ENCODE results near the gene TSFM. TPM values are rescaled to one million over a fixed set of nuclear protein-coding genes. Genes with fewer than 3 reads are reported as not detected.
A peak's percentile ranks its signal among the peaks of the same experiment; 100 is the strongest.

Gene TSFM
- total RNA-seq, 1 donor from 2014 or later, result 18.1 TPM

DNA sequence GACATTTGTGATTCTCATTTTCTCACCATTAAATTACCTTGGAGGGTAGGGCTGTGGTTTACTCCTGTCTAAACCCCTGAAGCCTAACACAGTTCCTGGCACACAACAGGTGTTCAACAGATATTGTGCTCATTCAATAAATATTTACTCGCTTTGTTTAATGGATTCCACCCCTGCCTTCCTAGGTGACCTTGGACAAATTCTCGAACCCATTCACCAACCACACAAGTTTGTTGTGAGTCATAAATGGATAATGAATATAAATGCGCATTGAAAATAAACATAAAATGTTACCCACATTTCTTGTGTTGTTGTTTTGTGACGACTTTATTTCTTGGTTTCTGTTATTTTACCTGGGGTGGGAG is 362 bp upstream of the TSFM start:
- H4K20me1 ChIP-seq (ENCODE audit: low read depth), result no peaks in the 10 kb centered on the region
- H3K4me3 ChIP-seq, result no peak overlapping the region
- no peaks in the 10 kb centered on the region for H3K9me3 Mint-ChIP-seq
- no peaks in the 10 kb centered on the region for H3K4me1 ChIP-seq
- no peak overlapping the region for H3K27ac ChIP-seq
- H3K9ac ChIP-seq, result no peak overlapping the region
- H3K4me2 ChIP-seq, result no peak overlapping the region
- H3K36me3 ChIP-seq, result no peaks in the 10 kb centered on the region
- H3F3A ChIP-seq (ENCODE audit: low read depth), result peaks cover 19% of the 10 kb centered on the region
- no peak overlapping the region for H2AFZ ChIP-seq (replicated peaks)
- TF ChIP-seq EZH2 (IDR thresholded peaks at IDR 0.05) (no peak), EZH2phosphoT487 (IDR thresholded peaks at IDR 0.05) (no peak)
- TF ChIP-seq, protein P1, sequence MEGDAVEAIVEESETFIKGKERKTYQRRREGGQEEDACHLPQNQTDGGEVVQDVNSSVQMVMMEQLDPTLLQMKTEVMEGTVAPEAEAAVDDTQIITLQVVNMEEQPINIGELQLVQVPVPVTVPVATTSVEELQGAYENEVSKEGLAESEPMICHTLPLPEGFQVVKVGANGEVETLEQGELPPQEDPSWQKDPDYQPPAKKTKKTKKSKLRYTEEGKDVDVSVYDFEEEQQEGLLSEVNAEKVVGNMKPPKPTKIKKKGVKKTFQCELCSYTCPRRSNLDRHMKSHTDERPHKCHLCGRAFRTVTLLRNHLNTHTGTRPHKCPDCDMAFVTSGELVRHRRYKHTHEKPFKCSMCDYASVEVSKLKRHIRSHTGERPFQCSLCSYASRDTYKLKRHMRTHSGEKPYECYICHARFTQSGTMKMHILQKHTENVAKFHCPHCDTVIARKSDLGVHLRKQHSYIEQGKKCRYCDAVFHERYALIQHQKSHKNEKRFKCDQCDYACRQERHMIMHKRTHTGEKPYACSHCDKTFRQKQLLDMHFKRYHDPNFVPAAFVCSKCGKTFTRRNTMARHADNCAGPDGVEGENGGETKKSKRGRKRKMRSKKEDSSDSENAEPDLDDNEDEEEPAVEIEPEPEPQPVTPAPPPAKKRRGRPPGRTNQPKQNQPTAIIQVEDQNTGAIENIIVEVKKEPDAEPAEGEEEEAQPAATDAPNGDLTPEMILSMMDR (IDR thresholded peaks at IDR 0.05), result no peak
- no peak for DNase-seq (ENCODE audit: low spot score)
- peaks cover 20% of the 10 kb centered on the region for H3K79me2 ChIP-seq (ENCODE audit: low read depth)
- H3K27me3 ChIP-seq, result no peaks in the 10 kb centered on the region
- H3K4me1 Mint-ChIP-seq, result peaks cover 11% of the 10 kb centered on the region
- H3K36me3 Mint-ChIP-seq, result peaks cover 8% of the 10 kb centered on the region
- H3K9me3 ChIP-seq (ENCODE audit: low read depth), result no peaks in the 10 kb centered on the region
- peaks cover 5% of the 10 kb centered on the region for H3K27me3 Mint-ChIP-seq (ENCODE audit: insufficient read depth, low read depth)
- H3K4me3 Mint-ChIP-seq, result peak overlapping the region; percentile 99
- no peak overlapping the region for H3K27ac Mint-ChIP-seq

DNA sequence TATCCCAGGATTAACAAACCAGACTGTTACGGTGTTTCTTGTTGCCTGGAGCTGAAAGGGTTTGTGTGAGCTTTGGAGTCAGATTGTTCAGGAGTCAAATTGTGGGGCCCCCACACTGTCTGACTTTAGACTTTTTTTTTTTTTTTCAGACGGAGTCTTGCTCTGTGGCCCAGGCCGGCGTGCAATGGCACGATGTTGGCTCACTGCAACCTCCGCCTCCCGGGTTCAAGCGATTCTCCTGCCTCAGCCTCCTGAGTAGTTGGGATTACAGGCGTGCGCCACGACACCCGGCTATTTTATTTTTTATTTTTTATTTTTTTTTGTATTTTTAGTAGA is 847 bp downstream of the TSFM start:
- TF ChIP-seq, protein P1 (IDR thresholded peaks at IDR 0.05), result no peak
- TF ChIP-seq EZH2phosphoT487 (IDR thresholded peaks at IDR 0.05), result no peak
- Histone ChIP-seq H3K4me2 (peak overlapping the region; percentile 83), H3K9me3 (ENCODE audit: low read depth) (no peaks in the 10 kb centered on the region), H3F3A (ENCODE audit: low read depth) (peaks cover 19% of the 10 kb centered on the region), H3K9ac (no peak overlapping the region), H3K79me2 (ENCODE audit: low read depth) (peaks cover 20% of the 10 kb centered on the region), H3K4me1 (no peaks in the 10 kb centered on the region), H4K20me1 (ENCODE audit: low read depth) (no peaks in the 10 kb centered on the region), H3K27ac (no peak overlapping the region), H3K36me3 (no peaks in the 10 kb centered on the region), H3K4me3 (peak overlapping the region; percentile 84), H3K27me3 (no peaks in the 10 kb centered on the region), H2AFZ (replicated peaks) (no peak overlapping the region)
- H3K36me3 Mint-ChIP-seq, result peaks cover 10% of the 10 kb centered on the region
- peaks cover 5% of the 10 kb centered on the region for H3K27me3 Mint-ChIP-seq (ENCODE audit: insufficient read depth, low read depth)
- H3K9me3 Mint-ChIP-seq, result no peaks in the 10 kb centered on the region
- H3K4me1 Mint-ChIP-seq, result peaks cover 11% of the 10 kb centered on the region
- peak overlapping the region; percentile 99 for H3K4me3 Mint-ChIP-seq
- no peak overlapping the region for H3K27ac Mint-ChIP-seq
- DNase-seq (ENCODE audit: low spot score), result no peak

DNA sequence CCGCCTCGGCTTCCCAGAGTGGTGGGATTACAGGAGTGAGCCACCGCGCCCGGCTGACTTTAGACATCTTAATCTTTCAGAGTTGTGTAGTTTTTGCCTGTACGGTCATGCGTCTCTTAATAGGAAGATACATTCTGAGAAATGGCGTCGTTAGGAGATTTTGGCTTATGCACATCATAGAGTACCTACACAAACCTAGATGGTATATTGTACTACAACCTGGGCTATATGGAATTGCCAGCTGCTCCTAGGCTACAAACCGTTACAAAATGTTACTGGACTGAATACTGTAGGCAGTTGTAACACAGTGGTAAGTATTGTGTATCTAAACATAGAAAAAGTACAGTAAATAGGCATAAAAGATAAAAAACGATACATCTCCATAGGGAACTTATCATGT is 1.3 kb downstream of the TSFM start:
- no peak for DNase-seq (ENCODE audit: low spot score)
- Histone ChIP-seq H3K9me3 (ENCODE audit: low read depth) (no peaks in the 10 kb centered on the region), H3K9ac (no peak overlapping the region), H3K4me2 (peak overlapping the region; percentile 83), H3K27ac (no peak overlapping the region), H3K79me2 (ENCODE audit: low read depth) (peaks cover 20% of the 10 kb centered on the region), H3K36me3 (no peaks in the 10 kb centered on the region), H3K4me3 (no peak overlapping the region), H4K20me1 (ENCODE audit: low read depth) (no peaks in the 10 kb centered on the region), H2AFZ (replicated peaks) (no peak overlapping the region), H3F3A (ENCODE audit: low read depth) (peaks cover 19% of the 10 kb centered on the region), H3K27me3 (no peaks in the 10 kb centered on the region), H3K4me1 (no peaks in the 10 kb centered on the region)
- H3K4me1 Mint-ChIP-seq, result peaks cover 11% of the 10 kb centered on the region
- TF ChIP-seq EZH2 (IDR thresholded peaks at IDR 0.05), result no peak
- no peak for TF ChIP-seq EZH2phosphoT487 (IDR thresholded peaks at IDR 0.05)
- TF ChIP-seq, protein P1 (IDR thresholded peaks at IDR 0.05), result no peak
- peak overlapping the region; percentile 82 for H3K4me3 Mint-ChIP-seq
- peaks cover 10% of the 10 kb centered on the region for H3K36me3 Mint-ChIP-seq
- H3K27me3 Mint-ChIP-seq (ENCODE audit: insufficient read depth, low read depth), result peaks cover 5% of the 10 kb centered on the region
- no peak overlapping the region for H3K27ac Mint-ChIP-seq
- no peaks in the 10 kb centered on the region for H3K9me3 Mint-ChIP-seq

DNA sequence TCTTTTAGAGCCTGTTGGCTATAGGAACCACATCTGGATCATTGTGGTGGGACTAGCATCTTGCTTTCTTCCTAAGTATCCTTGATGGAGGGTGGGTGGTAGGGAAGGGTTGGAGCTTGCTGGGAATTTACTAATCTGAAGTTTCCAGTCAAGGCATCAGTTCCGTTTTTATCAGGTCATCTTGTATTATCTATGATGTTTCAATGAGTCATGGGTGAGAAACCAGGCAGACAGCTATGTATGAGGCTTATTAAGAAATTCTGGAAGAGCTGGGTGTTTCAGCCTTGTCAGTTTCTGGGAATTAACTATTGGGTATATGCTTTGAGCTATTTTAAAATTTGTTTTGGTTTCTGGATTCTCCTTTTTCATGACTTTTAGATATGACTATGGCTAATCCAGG is 11.3 kb downstream of the TSFM start:
- no peaks in the 10 kb centered on the region for H3K79me2 ChIP-seq (ENCODE audit: low read depth)
- no peak overlapping the region for H2AFZ ChIP-seq (replicated peaks)
- peaks cover 6% of the 10 kb centered on the region for H4K20me1 ChIP-seq (ENCODE audit: low read depth)
- Mint-ChIP-seq H3K4me3 (no peak overlapping the region), H3K27ac (no peak overlapping the region), H3K4me1 (no peaks in the 10 kb centered on the region), H3K27me3 (ENCODE audit: insufficient read depth, low read depth) (no peaks in the 10 kb centered on the region), H3K36me3 (peaks cover 10% of the 10 kb centered on the region), H3K9me3 (no peaks in the 10 kb centered on the region)
- peaks cover 7% of the 10 kb centered on the region for H3F3A ChIP-seq (ENCODE audit: low read depth)
- no peaks in the 10 kb centered on the region for H3K9me3 ChIP-seq (ENCODE audit: low read depth)
- H3K9ac ChIP-seq, result no peak overlapping the region
- TF ChIP-seq EZH2phosphoT487 (IDR thresholded peaks at IDR 0.05), result no peak
- TF ChIP-seq, protein P1 (IDR thresholded peaks at IDR 0.05), result no peak
- TF ChIP-seq EZH2 (IDR thresholded peaks at IDR 0.05), result no peak
- no peak for DNase-seq (ENCODE audit: low spot score)
- H3K27ac ChIP-seq, result no peak overlapping the region
- no peaks in the 10 kb centered on the region for H3K4me1 ChIP-seq
- no peak overlapping the region for H3K4me3 ChIP-seq
- no peaks in the 10 kb centered on the region for H3K27me3 ChIP-seq
- H3K36me3 ChIP-seq, result peaks cover 23% of the 10 kb centered on the region
- H3K4me2 ChIP-seq, result no peak overlapping the region
